Mesangial cell (primary cell): ENCODE results near the gene CHPT1. TPM values are rescaled to one million over a fixed set of nuclear protein-coding genes. Genes with fewer than 3 reads are reported as not detected.

ENCODE experiments used
- total RNA-seq: library from RNA; depleted of rRNA; stranded (reverse); fragments of >200 nt; gene quantifications from 2 replicates; pipeline ENCODE4 v1.2.3, GENCODE V29; 2015

Gene CHPT1
- total RNA-seq = 32.6 and 36.5 TPM in 2 replicates

DNA sequence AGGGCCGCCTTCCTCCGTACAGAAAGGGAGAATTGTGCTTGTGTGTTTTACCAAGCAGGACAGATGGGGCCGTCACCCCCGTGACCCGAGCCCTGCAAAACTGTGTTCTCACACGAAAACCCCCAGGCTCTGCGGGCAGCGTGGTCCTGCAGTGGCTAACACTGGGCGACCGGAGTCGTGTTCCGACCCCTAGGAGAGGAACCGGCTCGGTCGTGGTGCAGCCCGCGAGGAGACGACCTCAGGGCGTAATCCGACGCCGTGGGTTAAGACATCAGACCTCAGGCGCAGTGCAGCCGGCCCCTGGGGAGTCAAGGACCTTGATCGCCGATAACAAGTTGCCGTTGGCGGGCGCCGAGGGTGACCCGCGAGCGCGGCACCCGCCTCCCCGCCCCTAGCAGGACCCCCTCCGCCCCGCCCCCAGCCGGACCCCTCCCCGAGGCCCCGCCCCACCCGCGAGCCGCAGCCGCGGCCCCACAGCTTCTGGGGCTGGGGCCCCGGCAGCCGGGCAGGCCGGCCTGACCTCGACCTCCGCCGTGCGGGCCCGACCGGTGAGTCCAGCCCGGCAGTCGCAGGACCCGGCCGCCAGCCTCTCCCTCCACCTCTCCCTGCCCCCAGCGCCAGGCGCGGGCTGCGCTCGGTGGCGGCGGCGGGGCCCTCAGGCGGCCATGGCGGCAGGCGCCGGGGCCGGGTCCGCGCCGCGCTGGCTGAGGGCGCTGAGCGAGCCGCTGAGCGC is at the start of gene CHPT1:
TSS of gene CHPT1 (plus strand) at position 444 of the 733 bp plus-strand sequence. CDS start at position 666, 222 bp downstream.

GRCh38 chr12:101738920-101739665 is 41.7 kb downstream of the CHPT1 start, which contains the start of gene SYCP3:
SYCP3 (minus strand) TSS chr12:101739462; CDS start chr12:101737935, 1,527 bp downstream.

Other genes starting within 250 kb of the CHPT1 start
- gene SPIC, start 222.3 kb upstream of the CHPT1 start, total RNA-seq = not detected in 2 replicates
- not detected in 2 replicates for gene MYBPC1, start 102.7 kb upstream of the CHPT1 start, total RNA-seq
- 0.13 TPM in 1 of 2 replicates, not detected in the other for gene SYCP3, start 41.8 kb downstream of the CHPT1 start, total RNA-seq
- gene GNPTAB, start 133.3 kb downstream of the CHPT1 start, total RNA-seq = 19.9 and 26.5 TPM in 2 replicates
- gene DRAM1, start 179.9 kb downstream of the CHPT1 start, total RNA-seq = 25.9 and 30.6 TPM in 2 replicates